Measurements from ENCODE around the gene USP32. TPM values are rescaled to one million over a fixed set of nuclear protein-coding genes. Genes with fewer than 3 reads are reported as not detected.
A peak's percentile ranks its signal among the peaks of the same experiment; 100 is the strongest.
"Not testable (repeated sequence)": the region's sequence is repeated elsewhere in the genome, so short reads cannot be mapped to it uniquely, and the experiment has no call there.

The USP32 gene
- total RNA-seq, 2 experiments from 2014 or later, result 32.3 to 33.1 TPM

DNA sequence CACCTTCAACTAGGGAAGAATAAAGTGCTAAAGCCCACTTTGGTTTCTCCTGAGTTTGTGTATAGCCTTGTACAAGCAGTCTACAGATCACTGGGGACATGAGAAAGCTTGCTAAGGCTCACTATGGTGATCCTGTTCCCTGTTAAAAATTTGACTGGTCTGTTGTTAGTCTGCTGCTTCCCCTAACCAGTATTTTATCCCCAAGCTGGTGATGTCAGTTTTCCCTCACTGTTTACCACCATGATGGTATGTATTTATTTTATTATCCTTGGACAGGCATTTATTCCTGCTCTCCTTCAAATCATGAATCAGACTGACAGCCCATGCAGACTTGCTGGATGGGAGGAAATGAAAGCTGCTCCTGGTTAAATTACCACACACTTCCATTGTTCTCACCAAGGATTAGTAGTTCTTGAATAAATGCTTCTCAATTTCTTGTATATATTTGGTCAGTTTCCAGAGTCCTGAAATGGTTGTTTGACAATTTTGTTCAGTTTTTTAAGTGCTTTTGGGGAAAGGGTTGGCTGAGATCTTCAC, 142.6 kb downstream of the USP32 start:
- intact Hi-C loops (cut with DNase I, micrococcal nuclease), result no loop called here
- no peak for DNase-seq
- Mint-ChIP-seq H3K36me3 (ENCODE audit: low read depth) (peaks cover 25% of the 10 kb centered on the region), H3K9me3 (ENCODE audit: low read depth) (no peaks in the 10 kb centered on the region), H3K27me3 (no peaks in the 10 kb centered on the region), H3K27ac (no peak overlapping the region), H3K4me3 (no peak overlapping the region), H3K4me1 (no peaks in the 10 kb centered on the region)
- ChIA-PET POLR2A (no interaction called here), CTCF (no interaction called here)
- ATAC-seq, result no peak

- no peaks in the 10 kb centered on the region for H3K9me3 Mint-ChIP-seq (ENCODE audit: low read depth)
- ATAC-seq (no peak), DNase-seq (no peak)
- H3K27ac Mint-ChIP-seq, result no peak overlapping the region
- intact Hi-C loops (cut with DNase I, micrococcal nuclease), result no loop called here
- CTCF ChIA-PET, result no interaction called here
- H3K36me3 Mint-ChIP-seq (ENCODE audit: low read depth), result peaks cover 22% of the 10 kb centered on the region
- H3K4me3 Mint-ChIP-seq, result no peak overlapping the region
- H3K27me3 Mint-ChIP-seq, result no peaks in the 10 kb centered on the region
- POLR2A ChIA-PET, result no interaction called here
- H3K4me1 Mint-ChIP-seq, result no peaks in the 10 kb centered on the region
These were observed 143.2 kb downstream of the USP32 start for GRCh38 chr17:60248618-60249289.

GRCh38 chr17:60247836-60248461, 144.0 kb downstream of the USP32 start:
- H3K27me3 Mint-ChIP-seq, result no peaks in the 10 kb centered on the region
- no peaks in the 10 kb centered on the region for H3K9me3 Mint-ChIP-seq (ENCODE audit: low read depth)
- ChIA-PET POLR2A (no interaction called here), CTCF (no interaction called here)
- DNase-seq (no peak), ATAC-seq (no peak)
- peaks cover 22% of the 10 kb centered on the region for H3K36me3 Mint-ChIP-seq (ENCODE audit: low read depth)
- H3K4me1 Mint-ChIP-seq, result no peaks in the 10 kb centered on the region
- no peak overlapping the region for H3K4me3 Mint-ChIP-seq
- no peak overlapping the region for H3K27ac Mint-ChIP-seq
- intact Hi-C loops (cut with DNase I, micrococcal nuclease), result no loop called here

DNA sequence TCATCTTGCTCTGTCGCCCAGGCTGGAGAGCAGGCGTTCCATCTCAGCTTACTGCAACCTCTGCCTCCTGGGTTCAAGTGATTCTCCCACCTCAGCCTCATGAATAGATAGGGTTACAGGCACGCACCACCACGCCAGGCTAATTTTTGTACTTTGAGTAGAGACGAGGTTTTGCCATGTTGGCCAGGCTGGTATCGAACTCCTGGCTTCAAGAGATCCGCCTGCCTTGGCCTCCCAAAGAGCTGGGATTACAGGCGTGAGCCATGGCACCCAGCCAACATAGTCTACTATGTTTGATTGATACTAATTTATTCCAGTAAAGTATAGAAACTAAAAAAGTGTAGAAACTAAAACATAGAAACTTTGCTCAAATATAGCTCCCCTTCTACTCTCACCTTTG, 147.3 kb downstream of the USP32 start:
- intact Hi-C loops (cut with DNase I, micrococcal nuclease), result no loop called here
- Mint-ChIP-seq H3K36me3 (ENCODE audit: low read depth) (peaks cover 23% of the 10 kb centered on the region), H3K27ac (no peak overlapping the region), H3K4me1 (no peaks in the 10 kb centered on the region), H3K27me3 (no peaks in the 10 kb centered on the region), H3K9me3 (ENCODE audit: low read depth) (no peaks in the 10 kb centered on the region), H3K4me3 (no peak overlapping the region)
- ChIA-PET CTCF (interaction anchor here (1.0 to 1.1 kb wide), 2 partner anchors 24 to 104 kb away, joined by 3 read pairs; no protein-coding TSS in a partner anchor), POLR2A (no interaction called here)
- DNase-seq (no peak), ATAC-seq (no peak)

DNA sequence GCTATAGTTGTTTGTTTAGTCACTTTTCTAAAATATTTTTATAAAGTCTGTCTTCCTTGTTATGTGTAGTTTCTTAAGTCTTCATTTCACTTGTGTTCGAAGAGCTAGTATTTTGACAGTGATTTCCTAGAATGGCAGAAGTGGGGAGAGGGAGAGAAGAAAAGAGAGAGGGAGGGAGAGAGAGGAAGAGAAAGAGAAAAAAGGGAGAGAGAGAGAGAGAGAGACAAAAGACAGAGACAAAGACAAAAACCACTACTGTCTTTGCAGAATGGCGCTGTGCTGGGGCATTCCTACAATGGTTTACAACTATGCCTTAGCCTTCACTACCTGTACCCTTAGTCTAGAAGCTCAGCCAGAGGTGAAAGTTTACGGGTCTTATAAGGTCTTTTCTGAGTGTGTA, 151.6 kb downstream of the USP32 start:
- Mint-ChIP-seq H3K36me3 (ENCODE audit: low read depth) (peaks cover 4% of the 10 kb centered on the region), H3K4me3 (no peak overlapping the region), H3K4me1 (no peaks in the 10 kb centered on the region), H3K27ac (no peak overlapping the region), H3K9me3 (ENCODE audit: low read depth) (no peaks in the 10 kb centered on the region), H3K27me3 (no peaks in the 10 kb centered on the region)
- DNase-seq (no peak), ATAC-seq (no peak)
- intact Hi-C loops (cut with DNase I, micrococcal nuclease), result no loop called here
- CTCF ChIA-PET, result interaction anchor here (0.6 to 1.1 kb wide), 5 partner anchors 9 to 520 kb away, joined by 3 to 5 read pairs (median 3); no protein-coding TSS in a partner anchor
- POLR2A ChIA-PET, result no interaction called here

- Mint-ChIP-seq H3K36me3 (ENCODE audit: low read depth) (peaks cover 7% of the 10 kb centered on the region), H3K4me1 (peaks cover 6% of the 10 kb centered on the region), H3K27ac (no peak overlapping the region), H3K4me3 (no peak overlapping the region), H3K9me3 (ENCODE audit: low read depth) (no peaks in the 10 kb centered on the region), H3K27me3 (no peaks in the 10 kb centered on the region)
- ChIA-PET CTCF (interaction anchor here (0.5 to 2.1 kb wide), 10 partner anchors 9 to 1608 kb away, joined by 3 to 8 read pairs (median 3); no protein-coding TSS in a partner anchor), POLR2A (interaction anchor here (0.6 kb wide), 1 partner anchor 49 kb away, joined by 5 read pairs; no protein-coding TSS in a partner anchor)
- intact Hi-C loops (cut with DNase I, micrococcal nuclease), result loop anchor here (1.0 to 5.0 kb wide), 3 partner anchors 89 to 206 kb away; no protein-coding TSS in a partner anchor
- no peak for DNase-seq
- ATAC-seq, result peak; percentile 6
These were observed 160.2 kb downstream of the USP32 start for GRCh38 chr17:60231691-60232090.

- ChIA-PET CTCF (interaction anchor here (0.5 to 2.1 kb wide), 10 partner anchors 8 to 407 kb away, joined by 3 to 8 read pairs (median 3); no protein-coding TSS in a partner anchor), POLR2A (interaction anchor here (0.6 kb wide), 1 partner anchor 218 kb away, joined by 4 read pairs; no protein-coding TSS in a partner anchor)
- DNase-seq (no peak), ATAC-seq (no peak)
- Mint-ChIP-seq H3K27me3 (no peaks in the 10 kb centered on the region), H3K27ac (no peak overlapping the region), H3K4me3 (no peak overlapping the region), H3K36me3 (ENCODE audit: low read depth) (peaks cover 7% of the 10 kb centered on the region), H3K9me3 (ENCODE audit: low read depth) (no peaks in the 10 kb centered on the region), H3K4me1 (peaks cover 6% of the 10 kb centered on the region)
- intact Hi-C loops (cut with DNase I, micrococcal nuclease), result loop anchor here (1.0 to 5.0 kb wide), 3 partner anchors 89 to 206 kb away; no protein-coding TSS in a partner anchor
These were observed 160.7 kb downstream of the USP32 start for GRCh38 chr17:60231234-60231633.

GRCh38 chr17:60230358-60230757, 161.6 kb downstream of the USP32 start:
- peaks cover 6% of the 10 kb centered on the region for H3K4me1 Mint-ChIP-seq
- no peak for ATAC-seq
- intact Hi-C loops (cut with DNase I, micrococcal nuclease), result loop anchor here in 1 of 2 experiments (5.0 kb wide), 2 partner anchors 88 to 207 kb away; no protein-coding TSS in a partner anchor
- ChIA-PET POLR2A (no interaction called here), CTCF (interaction anchor here (0.7 to 1.5 kb wide), 5 partner anchors 10 to 803 kb away, joined by 3 to 5 read pairs (median 3); no protein-coding TSS in a partner anchor)
- H3K27ac Mint-ChIP-seq, result no peak overlapping the region
- no peaks in the 10 kb centered on the region for H3K9me3 Mint-ChIP-seq (ENCODE audit: low read depth)
- H3K27me3 Mint-ChIP-seq, result no peaks in the 10 kb centered on the region
- no peak for DNase-seq
- H3K4me3 Mint-ChIP-seq, result no peak overlapping the region
- H3K36me3 Mint-ChIP-seq (ENCODE audit: low read depth), result peaks cover 7% of the 10 kb centered on the region

DNA sequence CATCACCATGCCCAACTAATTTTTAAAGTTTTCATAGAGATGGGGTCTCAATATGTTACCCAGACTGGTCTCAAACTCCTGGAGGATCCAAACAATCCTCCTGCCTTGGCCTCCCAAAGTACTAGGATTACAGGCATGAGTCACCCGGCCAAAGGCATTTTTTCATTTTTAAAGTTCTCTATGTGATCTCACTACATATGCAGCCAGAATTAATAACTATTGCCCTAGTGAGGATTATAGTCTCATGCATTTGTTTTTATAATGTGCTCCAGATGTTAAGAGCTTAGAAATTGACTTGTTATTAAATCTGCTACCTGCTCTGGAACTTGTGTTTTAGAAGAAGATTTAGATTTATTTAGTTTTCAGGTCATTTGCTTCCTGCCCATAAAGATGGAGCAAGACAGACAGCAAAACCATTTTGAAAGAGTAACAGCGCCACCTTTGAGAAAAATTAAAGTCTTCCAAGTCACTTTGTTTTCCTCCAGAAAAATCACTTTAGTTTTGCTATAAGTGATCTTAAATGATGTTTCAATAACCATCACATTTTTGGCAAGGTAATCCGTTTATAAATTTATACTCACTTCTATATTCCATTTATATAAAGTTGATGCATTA, 162.6 kb downstream of the USP32 start:
- DNase-seq (no peak), ATAC-seq (no peak)
- Mint-ChIP-seq H3K4me3 (no peak overlapping the region), H3K9me3 (ENCODE audit: low read depth) (no peaks in the 10 kb centered on the region), H3K27me3 (no peaks in the 10 kb centered on the region), H3K4me1 (peaks cover 6% of the 10 kb centered on the region), H3K36me3 (ENCODE audit: low read depth) (peaks cover 4% of the 10 kb centered on the region), H3K27ac (no peak overlapping the region)
- intact Hi-C loops (cut with DNase I, micrococcal nuclease), result no loop called here
- ChIA-PET CTCF (no interaction called here), POLR2A (no interaction called here)

- H3K36me3 Mint-ChIP-seq (ENCODE audit: low read depth); H3K4me3 Mint-ChIP-seq; H3K4me1 Mint-ChIP-seq; H3K27me3 Mint-ChIP-seq; intact Hi-C loops (cut with DNase I, micrococcal nuclease); H3K9me3 Mint-ChIP-seq (ENCODE audit: low read depth); H3K27ac Mint-ChIP-seq; POLR2A ChIA-PET; DNase-seq; ATAC-seq: not testable (repeated sequence)
- CTCF ChIA-PET, result interaction anchor here (0.6 kb wide), 1 partner anchor 69 kb away, joined by 3 read pairs; no protein-coding TSS in a partner anchor
These were observed 164.7 kb downstream of the USP32 start for GRCh38 chr17:60227276-60227675.

DNA sequence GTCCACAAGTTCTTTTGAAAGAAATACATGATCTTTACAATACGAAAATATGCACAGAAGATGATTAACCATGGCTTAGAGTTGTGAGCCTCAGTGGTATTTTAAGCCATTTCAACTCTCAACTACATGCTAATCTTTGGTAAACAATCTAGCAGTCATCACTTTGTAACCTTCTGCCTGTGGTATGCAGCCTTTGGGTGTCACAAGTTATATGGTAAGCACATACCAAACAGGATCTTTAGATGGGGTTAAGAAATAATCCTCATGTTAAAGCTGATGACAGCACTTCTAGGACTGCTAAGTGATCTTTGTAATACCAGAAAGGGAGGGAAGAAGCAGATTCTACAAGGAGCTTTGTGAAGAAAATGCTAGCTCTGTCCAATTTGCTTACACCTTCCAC, 167.9 kb downstream of the USP32 start:
- ChIA-PET CTCF (interaction anchor here (0.8 to 2.6 kb wide), 4 partner anchors 8 to 81 kb away, joined by 3 to 8 read pairs (median 4); no protein-coding TSS in a partner anchor), POLR2A (no interaction called here)
- Mint-ChIP-seq H3K27ac (no peak overlapping the region), H3K4me3 (no peak overlapping the region), H3K4me1 (no peaks in the 10 kb centered on the region), H3K9me3 (ENCODE audit: low read depth) (no peaks in the 10 kb centered on the region), H3K27me3 (no peaks in the 10 kb centered on the region), H3K36me3 (ENCODE audit: low read depth) (peaks cover 11% of the 10 kb centered on the region)
- DNase-seq (no peak), ATAC-seq (no peak)
- intact Hi-C loops (cut with DNase I, micrococcal nuclease), result no loop called here

Measured in activated CD4-positive, alpha-beta T cell treated with anti-CD3 and anti-CD28 coated beads for 36 hours (primary cell).